ENCODE measurements around the gene IVD.

The IVD gene

GRCh38 chr15:40379374-40379773 is 26.2 kb upstream of the IVD start:
- DNase-seq = no peak

- DNase-seq = no peak
Measured at GRCh38 chr15:40379853-40380252, 25.7 kb upstream of the IVD start.

- DNase-seq = no peak
Measured at GRCh38 chr15:40380636-40381035, 25.0 kb upstream of the IVD start.

DNA sequence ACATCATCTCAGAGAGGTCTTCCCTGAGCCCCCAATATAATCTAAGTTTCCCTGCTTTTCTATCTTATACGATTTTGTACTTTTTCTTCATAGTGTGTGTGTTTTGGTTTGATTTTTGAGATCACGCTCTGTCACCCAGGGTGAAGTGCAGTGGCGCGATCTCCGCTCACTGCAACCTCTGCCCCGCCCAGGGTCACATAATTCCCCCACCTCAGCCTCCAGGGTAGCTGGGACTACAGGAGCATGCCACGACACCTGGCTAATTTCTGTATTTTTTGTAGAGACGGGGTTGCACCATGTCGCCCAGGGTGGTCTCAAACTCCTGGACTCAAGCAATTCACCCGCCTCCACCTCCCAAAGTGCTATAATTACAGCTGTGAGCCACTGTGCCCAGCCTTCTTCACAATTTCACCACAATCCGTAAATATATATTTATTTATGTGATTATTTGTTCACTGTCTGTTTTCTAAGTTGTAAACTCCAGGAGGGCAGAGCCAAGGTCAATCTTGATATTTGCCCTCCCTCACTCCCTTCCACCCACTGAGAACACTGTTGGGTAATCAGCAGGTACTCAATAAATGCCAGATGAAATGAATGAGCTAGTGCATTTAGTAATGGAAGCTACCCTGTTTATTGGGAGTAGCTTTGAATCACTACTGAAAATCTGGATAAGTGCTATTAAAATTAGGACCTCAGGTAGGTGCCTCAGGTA is 23.6 kb upstream of the IVD start:
- no peak for DNase-seq

GRCh38 chr15:40382580-40383456 is 22.8 kb upstream of the IVD start, which contains the start of gene KNSTRN:
KNSTRN (plus strand) TSS chr15:40382721; CDS start chr15:40382836, 115 bp downstream.
- peak; percentile 93 for DNase-seq

DNA sequence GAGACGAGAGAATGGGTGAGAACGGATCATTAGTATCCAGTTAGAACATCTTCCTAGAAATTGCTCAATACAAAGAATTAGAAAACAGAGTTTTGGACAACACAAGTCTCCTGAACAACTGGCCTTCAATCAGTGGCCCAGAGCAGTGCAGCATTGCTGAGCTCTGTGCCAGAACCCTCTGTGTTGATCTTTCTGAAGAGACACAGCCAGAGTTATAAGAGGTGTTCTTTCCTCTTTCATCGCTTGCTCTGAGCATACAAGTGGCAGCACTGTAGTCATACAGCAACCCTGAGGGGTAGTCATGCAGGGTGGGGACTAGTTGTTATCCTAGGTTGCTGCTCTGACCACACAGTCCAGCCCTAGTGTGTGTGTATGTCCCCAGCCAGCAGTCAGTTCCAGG is 19.1 kb upstream of the IVD start:
- DNase-seq = no peak

DNA sequence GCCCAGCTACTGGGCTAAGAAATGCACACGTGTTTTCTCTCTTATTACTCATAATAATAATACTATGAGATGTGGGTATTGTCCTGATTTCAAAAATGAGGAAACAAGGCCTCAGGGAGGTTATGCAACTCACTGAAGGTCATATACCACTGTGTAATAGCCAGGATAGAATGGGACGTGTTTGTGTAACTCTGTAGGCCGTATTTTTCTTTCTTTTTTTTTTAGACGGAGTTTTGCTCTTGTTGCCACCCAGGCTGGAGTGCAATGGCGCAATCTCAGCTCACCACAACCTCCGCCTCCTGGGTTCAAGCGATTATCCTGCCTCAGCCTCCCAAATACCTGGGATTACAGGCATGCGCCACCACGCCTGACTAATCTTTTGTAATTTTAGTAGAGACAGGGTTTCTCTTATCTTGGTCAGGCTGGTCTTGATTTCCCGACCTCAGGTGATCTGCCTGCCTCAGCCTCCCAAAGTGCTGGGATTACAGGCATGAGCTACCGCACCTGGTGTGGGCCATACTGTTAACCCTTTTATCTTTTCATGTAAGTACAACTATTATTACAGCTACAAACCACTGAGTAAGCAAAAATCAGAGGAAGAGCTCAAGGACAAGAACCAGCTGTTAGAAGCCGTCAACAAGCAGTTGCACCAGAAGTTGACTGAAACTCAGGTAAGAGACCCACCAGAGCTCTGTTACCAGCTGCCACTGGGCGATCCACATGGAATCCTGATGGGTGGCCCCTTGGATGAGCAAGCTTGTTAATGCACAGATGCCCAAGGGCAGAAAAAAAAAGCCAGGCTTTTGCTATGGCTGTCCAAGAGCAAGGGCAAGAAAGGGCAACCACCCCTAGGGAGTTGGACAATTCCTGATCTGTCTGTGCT is 16.4 kb upstream of the IVD start:
- no peak for DNase-seq

DNA sequence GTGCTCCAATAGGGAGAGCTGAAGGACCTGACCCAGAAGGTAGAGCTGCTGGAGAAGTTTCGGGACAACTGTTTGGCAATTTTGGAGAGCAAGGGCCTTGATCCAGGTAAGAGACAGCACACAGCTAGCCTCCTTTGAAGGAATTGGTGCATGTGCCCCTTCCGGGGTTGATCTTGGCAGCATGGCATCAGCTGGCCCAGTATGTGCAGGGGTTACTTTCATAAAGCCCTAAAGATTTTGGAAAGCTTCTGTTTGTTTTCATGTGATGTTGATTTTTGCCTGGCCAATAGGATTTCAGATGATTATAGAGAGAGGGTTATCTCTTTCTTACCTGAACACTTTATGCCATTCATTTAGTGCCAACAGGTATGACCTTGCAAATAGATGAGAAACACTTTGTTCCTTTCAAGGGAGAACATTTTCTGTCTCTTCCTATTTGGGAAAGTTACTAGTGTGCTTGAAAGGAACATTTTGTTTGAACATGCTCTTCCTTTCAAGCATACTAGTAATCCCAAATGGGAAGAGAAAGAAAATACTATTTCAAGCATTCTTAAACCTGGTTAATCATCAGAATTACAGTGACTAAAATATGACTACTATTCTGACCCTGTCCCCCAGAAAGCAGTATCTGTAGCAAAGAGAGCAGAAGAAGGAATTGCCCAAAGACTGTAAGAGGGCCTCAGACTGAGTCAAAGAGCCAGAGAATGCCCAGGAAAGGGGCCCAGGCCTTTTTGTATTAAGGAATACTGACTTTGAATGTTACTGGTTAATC is 15.6 kb upstream of the IVD start:
- no peak for DNase-seq

DNA sequence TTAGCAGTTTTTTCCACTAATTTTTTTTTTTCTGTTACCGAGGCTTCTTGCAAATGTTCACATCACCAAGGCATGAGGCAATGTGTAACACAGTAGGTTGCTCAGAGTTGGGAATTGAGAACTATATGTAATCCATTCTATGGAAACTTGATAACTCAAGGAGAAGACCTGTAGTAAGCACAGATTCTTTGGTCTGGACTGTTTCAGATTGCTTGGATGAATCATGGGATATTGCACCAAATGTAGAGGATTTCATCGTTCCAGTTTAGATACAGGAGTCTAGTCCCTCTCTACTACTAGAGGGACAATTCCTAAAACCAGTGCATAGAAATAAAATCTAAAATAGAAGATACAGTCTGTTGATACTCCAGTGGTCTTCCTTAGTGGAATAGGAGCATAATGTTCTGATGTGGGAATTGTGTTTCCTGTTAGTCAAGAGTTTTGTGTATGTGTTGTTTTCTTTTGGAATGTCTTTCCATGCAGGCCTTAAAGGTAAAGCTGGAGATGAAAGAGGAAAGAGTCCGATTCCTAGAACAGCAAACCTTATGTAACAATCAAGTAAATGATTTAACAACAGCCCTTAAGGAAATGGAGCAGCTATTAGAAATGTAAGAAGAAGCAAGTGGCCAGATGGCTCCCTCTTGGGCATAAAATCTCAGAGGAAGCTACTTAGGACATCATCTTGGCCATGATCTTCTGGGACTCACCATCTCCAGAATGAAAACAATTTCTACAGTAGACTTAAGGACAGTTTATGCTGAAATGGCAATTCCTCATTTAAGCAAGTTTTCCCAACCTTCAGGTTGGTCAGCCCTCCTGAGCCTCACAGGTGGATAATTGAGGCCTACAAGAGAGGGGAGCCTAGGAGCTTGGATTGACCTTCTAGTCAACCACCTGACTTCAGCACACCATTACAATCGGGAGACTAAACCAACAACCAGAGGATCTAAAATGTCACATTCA is 12.3 kb upstream of the IVD start:
- DNase-seq = no peak

- no peak for DNase-seq
Measured at GRCh38 chr15:40397688-40398412, 7.7 kb upstream of the IVD start.

- DNase-seq = no peak
Measured at GRCh38 chr15:40398413-40398873, 7.2 kb upstream of the IVD start.

GRCh38 chr15:40399370-40399769 is 6.2 kb upstream of the IVD start:
- no peak for DNase-seq

DNA sequence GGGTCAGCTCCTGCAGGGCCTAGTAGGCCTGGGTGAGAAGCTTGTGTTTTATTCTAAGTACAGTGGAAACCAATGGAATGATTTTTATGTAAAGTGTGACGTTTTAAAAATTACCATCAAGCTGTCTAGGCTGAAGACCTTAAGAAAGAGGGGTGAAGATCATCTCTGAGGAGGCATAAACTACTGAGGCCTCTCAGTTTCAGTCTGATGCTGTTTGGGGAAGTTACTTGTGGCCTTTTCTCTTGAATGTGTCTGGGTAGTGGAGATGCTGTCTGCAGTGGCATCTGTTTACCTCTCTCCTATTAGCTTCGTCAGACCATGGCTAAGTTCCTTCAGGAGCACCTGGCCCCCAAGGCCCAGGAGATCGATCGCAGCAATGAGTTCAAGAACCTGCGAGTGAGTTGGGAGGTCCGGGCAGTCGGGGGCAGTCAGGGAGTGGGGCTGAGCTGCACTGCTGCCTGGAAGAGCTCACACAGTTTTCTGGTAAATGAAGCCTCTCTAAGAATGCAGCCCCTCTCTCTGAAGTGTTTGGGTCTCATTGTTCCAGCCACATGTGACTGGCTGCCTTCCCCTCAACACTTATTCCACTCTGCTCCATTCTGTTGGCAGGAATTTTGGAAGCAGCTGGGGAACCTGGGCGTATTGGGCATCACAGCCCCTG is 1.9 kb downstream of the IVD start:
- no peak for DNase-seq

DNA sequence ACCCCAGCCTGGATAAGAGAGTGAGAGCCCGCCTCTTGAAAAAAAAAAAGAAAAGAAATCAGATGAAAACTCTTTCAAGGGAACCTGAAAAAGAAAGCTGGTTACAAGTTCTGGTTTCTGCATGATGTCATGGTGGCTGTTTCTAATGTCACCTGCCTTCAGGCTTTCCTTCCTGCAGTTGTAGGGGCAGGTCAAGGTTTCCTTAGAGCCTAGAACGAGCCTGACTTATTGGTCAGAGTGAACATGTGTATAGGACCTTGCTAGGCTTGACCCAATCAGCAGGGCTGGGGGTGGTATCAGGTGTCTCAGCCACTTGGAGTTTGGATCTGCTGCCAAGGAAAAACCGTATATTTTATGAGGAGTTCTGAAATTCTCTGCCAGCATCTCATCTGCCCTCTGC is 3.8 kb downstream of the IVD start:
- DNase-seq = no peak

DNA sequence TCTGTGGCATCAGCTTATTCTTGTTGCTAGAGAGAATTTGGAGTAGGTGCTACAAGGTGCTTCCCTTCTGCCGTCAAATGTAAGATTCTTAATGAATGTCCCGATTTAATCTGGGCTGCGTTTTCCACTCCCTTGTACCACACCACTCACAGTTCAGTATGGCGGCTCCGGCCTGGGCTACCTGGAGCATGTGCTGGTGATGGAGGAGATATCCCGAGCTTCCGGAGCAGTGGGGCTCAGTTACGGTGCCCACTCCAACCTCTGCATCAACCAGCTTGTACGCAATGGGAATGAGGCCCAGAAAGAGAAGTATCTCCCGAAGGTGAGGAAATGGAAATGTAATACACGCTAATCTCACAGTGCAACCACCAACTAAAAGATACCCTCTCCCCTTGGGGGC is 4.9 kb downstream of the IVD start:
- DNase-seq = no peak

DNA sequence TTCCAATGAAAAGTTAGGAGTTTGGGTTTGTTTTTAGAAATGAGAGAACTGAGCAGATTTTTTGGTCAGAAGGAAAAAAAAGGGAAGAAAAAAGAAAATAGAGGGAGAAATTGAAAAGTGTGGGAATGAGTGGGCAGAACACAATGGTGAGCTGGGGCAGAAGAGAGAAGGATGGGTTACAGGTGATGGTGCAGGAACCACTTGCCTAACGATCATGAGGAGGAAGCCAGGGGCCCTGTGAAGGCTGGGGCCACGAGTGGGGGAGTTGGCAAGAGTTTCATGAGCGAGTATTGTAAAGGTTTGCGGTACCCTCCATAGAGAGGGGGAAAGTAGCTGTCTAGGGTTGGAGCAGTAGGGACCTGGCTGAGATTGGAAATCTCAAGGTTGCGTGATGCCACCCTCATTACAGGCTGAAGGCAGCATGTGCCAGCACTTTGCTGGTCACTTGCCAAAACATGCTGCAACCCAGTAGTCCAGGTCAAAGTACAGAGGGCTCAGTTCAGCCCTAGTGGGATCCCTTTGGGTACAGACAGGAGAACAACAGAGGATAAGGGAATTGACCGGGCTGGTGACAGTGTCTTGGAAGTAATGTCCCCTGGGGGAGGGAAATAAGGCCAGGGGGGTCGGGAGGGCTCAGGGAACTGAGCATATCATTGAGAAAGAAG is 6.6 kb downstream of the IVD start:
- DNase-seq = no peak

DNA sequence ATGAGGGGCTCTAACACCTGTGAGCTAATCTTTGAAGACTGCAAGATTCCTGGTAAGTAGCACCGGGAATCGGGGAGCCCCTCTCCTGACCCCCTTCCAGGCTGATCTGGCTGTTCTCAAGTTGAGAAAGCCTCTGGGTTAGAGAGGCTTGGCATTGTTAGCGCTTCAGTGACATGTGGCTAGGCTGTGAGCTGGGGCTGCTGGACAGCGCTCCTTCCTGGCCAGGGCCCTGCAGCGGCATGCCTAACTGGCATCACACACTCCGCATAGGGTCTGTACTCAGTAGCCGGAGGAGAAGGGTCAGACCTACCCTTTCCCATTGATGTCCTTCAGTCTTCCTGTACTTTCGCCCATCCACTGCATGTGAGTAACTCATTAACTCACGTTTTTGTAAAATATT is 7.4 kb downstream of the IVD start:
- no peak for DNase-seq

- DNase-seq = no peak
Measured at GRCh38 chr15:40414816-40415215, 9.2 kb downstream of the IVD start.

DNA sequence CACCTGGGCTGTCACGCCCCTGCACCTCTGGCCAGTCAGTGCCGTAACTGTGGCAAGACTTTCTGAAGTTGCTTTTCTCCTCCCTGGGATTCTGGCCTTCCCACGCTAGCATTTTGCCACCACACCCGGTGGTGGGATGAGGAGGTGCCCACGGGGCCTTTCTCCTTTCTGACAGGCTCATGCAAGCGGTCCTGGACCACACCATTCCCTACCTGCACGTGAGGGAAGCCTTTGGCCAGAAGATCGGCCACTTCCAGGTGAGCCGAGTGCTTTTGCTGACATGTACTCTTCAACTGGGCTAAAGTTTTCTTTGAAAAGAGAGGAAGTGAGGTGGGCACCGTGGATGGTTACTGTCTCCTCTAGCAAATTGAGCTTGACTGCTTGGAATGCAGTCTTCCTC is 9.6 kb downstream of the IVD start:
- DNase-seq = no peak
